Type B pancreatic cell (in vitro differentiated cells): ENCODE measurements around the gene ZNF350. TPM values are rescaled to one million over a fixed set of nuclear protein-coding genes. Genes with fewer than 3 reads are reported as not detected.
A peak's percentile ranks its signal among the peaks of the same experiment; 100 is the strongest.

Source experiments
- DNase-seq: peaks from one replicate; pipeline ENCODE4 v3.0.0; 2021; ENCODE audit warnings: mixed read lengths; ENCODE audit not compliant: unreplicated experiment; ENCODE audit errors: extremely low spot score
- H3K27ac Mint-ChIP-seq: 2 replicates; pipeline ENCODE4 v1.8.0; 2021; ENCODE audit warnings: mild to moderate bottlenecking, mixed read lengths
- H3K27me3 Mint-ChIP-seq: 2 replicates; pipeline ENCODE4 v1.8.0; 2021; ENCODE audit warnings: mixed read lengths
- H3K36me3 Mint-ChIP-seq: 2 replicates; pipeline ENCODE4 v1.8.0; 2021; ENCODE audit warnings: mixed read lengths
- H3K4me1 Mint-ChIP-seq: one replicate; pipeline ENCODE4 v1.8.0; 2021; ENCODE audit warnings: mixed read lengths; ENCODE audit not compliant: unreplicated experiment
- H3K4me3 Mint-ChIP-seq: 2 replicates; pipeline ENCODE4 v1.8.0; 2021; ENCODE audit warnings: mild to moderate bottlenecking, mixed read lengths
- H3K9me3 Mint-ChIP-seq: 2 replicates; pipeline ENCODE4 v1.8.0; 2021; ENCODE audit warnings: mixed read lengths
- CTCF ChIP-seq: fragments of 200-600 bp; sonication (generic); conservative IDR thresholded peaks from 2 replicates; pipeline ENCODE4 v1.5.0; 2021; ENCODE audit warnings: antibody characterized with exemption, mild to moderate bottlenecking
- total RNA-seq: library from RNA; stranded (reverse); gene quantifications from 2 replicates; pipeline ENCODE4 v1.2.1, GENCODE V29; 2021; ENCODE audit warnings: low replicate concordance

The ZNF350 gene
- total RNA-seq, 1 donor from 2014 or later = 10.4 TPM

- Mint-ChIP-seq H3K27ac (no peak overlapping the region), H3K9me3 (peaks cover 11% of the 10 kb centered on the region), H3K4me3 (no peak overlapping the region), H3K27me3 (no peaks in the 10 kb centered on the region), H3K4me1 (peaks cover 9% of the 10 kb centered on the region), H3K36me3 (peaks cover 89% of the 10 kb centered on the region)
- no peak for DNase-seq
- no peak for TF ChIP-seq CTCF
These were observed 35.6 kb upstream of the ZNF350 start for GRCh38 chr19:52022193-52022592.

- no peak overlapping the region for H3K27ac Mint-ChIP-seq
These were observed 33.9 kb upstream of the ZNF350 start for GRCh38 chr19:52020506-52020905.

GRCh38 chr19:52010674-52011073, 24.0 kb upstream of the ZNF350 start:
- H3K4me3 Mint-ChIP-seq = peak overlapping the region; percentile 56

More at GRCh38 chr19:52020506-52020905, 33.9 kb upstream of the ZNF350 start:
- Mint-ChIP-seq H3K36me3 (peaks cover 91% of the 10 kb centered on the region), H3K27me3 (no peaks in the 10 kb centered on the region), H3K4me3 (no peak overlapping the region), H3K4me1 (no peaks in the 10 kb centered on the region), H3K9me3 (peaks cover 16% of the 10 kb centered on the region)
- no peak for TF ChIP-seq CTCF
- no peak for DNase-seq

GRCh38 chr19:52007806-52008557, 21.3 kb upstream of the ZNF350 start, which contains the start of gene ZNF615:
Gene ZNF615, minus strand, starts transcription at chr19:52008211. Its CDS starts 4,500 bp downstream, at chr19:52003711.
- DNase-seq = peak; percentile 91
- H3K27me3 Mint-ChIP-seq = no peaks in the 10 kb centered on the region
- no peak for TF ChIP-seq CTCF
- peaks cover 16% of the 10 kb centered on the region for H3K4me1 Mint-ChIP-seq
- H3K9me3 Mint-ChIP-seq = peaks cover 19% of the 10 kb centered on the region
- peaks cover 37% of the 10 kb centered on the region for H3K36me3 Mint-ChIP-seq
- H3K4me3 Mint-ChIP-seq = peak within 1 kb of the TSS; percentile 99
- H3K27ac Mint-ChIP-seq = peak within 1 kb of the TSS; percentile 99

More at GRCh38 chr19:52010674-52011073, 24.0 kb upstream of the ZNF350 start:
- Mint-ChIP-seq H3K36me3 (peaks cover 38% of the 10 kb centered on the region), H3K9me3 (peaks cover 15% of the 10 kb centered on the region), H3K27ac (no peak overlapping the region), H3K4me1 (peaks cover 16% of the 10 kb centered on the region), H3K27me3 (no peaks in the 10 kb centered on the region)
- no peak for DNase-seq
- no peak for TF ChIP-seq CTCF

GRCh38 chr19:52007451-52007805, 20.8 kb upstream of the ZNF350 start:
- DNase-seq = no peak
- peaks cover 35% of the 10 kb centered on the region for H3K36me3 Mint-ChIP-seq
- TF ChIP-seq CTCF = no peak
- H3K4me1 Mint-ChIP-seq = peaks cover 16% of the 10 kb centered on the region
- peak overlapping the region; percentile 99 for H3K27ac Mint-ChIP-seq
- H3K27me3 Mint-ChIP-seq = no peaks in the 10 kb centered on the region
- peak overlapping the region; percentile 99 for H3K4me3 Mint-ChIP-seq
- peaks cover 19% of the 10 kb centered on the region for H3K9me3 Mint-ChIP-seq
